ENCODE data around the gene GUK1.

GUK1 gene

DNA sequence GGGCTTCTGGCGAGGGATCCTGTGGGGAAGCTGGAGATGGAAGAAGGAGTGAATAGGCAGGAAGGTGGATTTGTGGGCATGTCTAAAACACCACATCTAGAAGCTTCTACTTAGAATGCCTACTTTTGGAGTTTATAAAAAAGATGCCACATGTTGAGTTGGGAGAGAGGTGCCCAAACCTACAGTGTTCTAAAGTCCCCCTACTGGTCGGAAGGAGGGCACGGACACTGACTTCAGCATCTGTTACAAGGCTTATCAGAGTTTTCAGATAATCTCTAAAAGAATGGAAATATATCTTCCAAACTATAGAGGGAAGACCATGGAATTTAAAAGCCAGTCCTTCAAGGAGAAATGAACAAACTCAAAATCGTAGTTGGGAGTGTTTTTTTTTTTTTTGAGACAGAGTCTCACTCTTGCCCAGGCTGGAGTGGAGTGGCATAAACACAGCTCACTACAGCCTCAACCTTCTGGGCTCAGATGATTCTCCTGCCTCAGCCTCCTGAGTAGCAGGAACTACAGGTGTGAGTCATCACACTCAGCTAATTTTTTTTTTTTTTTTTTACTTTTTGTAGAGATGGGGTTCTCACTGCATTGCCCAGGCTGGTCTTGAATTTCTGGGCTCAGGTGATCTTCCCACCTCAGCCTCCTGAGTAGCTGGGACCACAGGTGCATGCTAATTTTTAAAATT lies 40.3 kb downstream of the GUK1 start:
- H3K4me3 ChIP-seq (ENCODE audit: low read depth, low read length): no peak overlapping the region
- TF ChIP-seq, protein P1, sequence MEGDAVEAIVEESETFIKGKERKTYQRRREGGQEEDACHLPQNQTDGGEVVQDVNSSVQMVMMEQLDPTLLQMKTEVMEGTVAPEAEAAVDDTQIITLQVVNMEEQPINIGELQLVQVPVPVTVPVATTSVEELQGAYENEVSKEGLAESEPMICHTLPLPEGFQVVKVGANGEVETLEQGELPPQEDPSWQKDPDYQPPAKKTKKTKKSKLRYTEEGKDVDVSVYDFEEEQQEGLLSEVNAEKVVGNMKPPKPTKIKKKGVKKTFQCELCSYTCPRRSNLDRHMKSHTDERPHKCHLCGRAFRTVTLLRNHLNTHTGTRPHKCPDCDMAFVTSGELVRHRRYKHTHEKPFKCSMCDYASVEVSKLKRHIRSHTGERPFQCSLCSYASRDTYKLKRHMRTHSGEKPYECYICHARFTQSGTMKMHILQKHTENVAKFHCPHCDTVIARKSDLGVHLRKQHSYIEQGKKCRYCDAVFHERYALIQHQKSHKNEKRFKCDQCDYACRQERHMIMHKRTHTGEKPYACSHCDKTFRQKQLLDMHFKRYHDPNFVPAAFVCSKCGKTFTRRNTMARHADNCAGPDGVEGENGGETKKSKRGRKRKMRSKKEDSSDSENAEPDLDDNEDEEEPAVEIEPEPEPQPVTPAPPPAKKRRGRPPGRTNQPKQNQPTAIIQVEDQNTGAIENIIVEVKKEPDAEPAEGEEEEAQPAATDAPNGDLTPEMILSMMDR (IDR thresholded peaks at IDR 0.05; ENCODE audit: low read depth, low read length): peak; percentile 59
- TF ChIP-seq POLR2A (IDR thresholded peaks at IDR 0.05; ENCODE audit: extremely low read depth, insufficient read length): no peak
- TF ChIP-seq, protein P2, sequence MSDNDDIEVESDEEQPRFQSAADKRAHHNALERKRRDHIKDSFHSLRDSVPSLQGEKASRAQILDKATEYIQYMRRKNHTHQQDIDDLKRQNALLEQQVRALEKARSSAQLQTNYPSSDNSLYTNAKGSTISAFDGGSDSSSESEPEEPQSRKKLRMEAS (IDR thresholded peaks at IDR 0.05; ENCODE audit: low read depth, low read length): no peak
- DNase-seq (ENCODE audit: low read depth): peak; percentile 19

DNA sequence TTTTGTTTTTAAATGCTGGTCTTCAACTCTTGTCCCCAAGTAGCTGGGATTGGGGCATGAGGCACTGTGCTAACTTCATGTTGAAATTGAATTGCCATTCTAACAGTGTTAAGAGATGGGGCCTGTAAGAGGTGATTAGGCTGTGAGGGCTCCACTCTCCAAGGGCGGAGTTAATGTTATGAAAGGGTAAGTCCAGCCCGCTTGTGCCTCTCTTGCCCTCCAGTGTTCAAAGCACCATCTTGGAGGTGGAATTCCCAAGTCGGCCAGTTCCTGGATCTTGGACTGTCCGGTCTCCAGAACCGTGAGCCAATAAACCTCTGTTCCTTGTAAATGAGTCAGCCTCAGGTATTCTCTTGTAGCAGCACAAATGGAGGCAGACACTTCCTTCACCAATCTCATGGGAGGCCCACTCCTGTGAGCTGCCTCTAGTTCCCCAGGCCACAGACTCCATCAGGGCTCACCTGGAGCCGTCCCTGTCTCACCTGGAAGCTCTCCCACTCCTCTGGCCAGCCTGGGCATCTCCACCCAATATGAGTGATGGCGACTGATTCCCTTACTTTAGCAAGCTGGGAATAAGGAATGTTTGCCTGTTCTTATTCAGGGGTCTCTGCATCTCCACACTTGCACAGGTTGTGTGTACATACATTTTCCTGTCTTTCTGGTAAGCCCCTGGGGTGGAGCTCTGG lies 41.0 kb downstream of the GUK1 start:
- TF ChIP-seq POLR2A (IDR thresholded peaks at IDR 0.05; ENCODE audit: extremely low read depth, insufficient read length): no peak
- TF ChIP-seq, protein P2 (IDR thresholded peaks at IDR 0.05; ENCODE audit: low read depth, low read length): no peak
- TF ChIP-seq, protein P1 (IDR thresholded peaks at IDR 0.05; ENCODE audit: low read depth, low read length): no peak
- DNase-seq (ENCODE audit: low read depth): no peak
- H3K4me3 ChIP-seq (ENCODE audit: low read depth, low read length): no peak overlapping the region

DNA sequence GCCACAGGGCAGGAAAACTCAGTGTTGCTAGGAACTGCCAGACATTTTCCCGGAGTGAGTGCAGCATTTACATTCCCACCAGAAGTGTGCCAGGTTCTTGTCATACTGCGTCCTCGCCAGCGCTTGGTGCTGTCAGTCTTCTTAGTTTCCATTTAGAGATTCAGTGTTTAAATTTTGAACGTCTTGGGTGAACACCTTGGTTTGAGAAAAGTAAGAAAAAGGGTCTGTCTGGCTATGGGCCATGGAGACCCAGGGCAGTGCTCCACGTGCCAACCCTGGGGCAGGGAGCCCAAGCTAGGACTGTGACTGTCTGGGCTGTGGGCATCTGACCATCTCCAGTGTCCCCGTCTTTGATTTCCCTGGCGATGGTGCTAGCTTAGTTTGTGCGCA lies 41.6 kb downstream of the GUK1 start:
- TF ChIP-seq, protein P2 (IDR thresholded peaks at IDR 0.05; ENCODE audit: low read depth, low read length): no peak
- TF ChIP-seq, protein P1 (IDR thresholded peaks at IDR 0.05; ENCODE audit: low read depth, low read length): no peak
- TF ChIP-seq POLR2A (IDR thresholded peaks at IDR 0.05; ENCODE audit: extremely low read depth, insufficient read length) (no peak), MYC (IDR thresholded peaks at IDR 0.05; ENCODE audit: low read depth, low read length) (no peak)
- no peak for DNase-seq (ENCODE audit: low read depth)
- H3K4me3 ChIP-seq (ENCODE audit: low read depth, low read length): no peak overlapping the region

DNA sequence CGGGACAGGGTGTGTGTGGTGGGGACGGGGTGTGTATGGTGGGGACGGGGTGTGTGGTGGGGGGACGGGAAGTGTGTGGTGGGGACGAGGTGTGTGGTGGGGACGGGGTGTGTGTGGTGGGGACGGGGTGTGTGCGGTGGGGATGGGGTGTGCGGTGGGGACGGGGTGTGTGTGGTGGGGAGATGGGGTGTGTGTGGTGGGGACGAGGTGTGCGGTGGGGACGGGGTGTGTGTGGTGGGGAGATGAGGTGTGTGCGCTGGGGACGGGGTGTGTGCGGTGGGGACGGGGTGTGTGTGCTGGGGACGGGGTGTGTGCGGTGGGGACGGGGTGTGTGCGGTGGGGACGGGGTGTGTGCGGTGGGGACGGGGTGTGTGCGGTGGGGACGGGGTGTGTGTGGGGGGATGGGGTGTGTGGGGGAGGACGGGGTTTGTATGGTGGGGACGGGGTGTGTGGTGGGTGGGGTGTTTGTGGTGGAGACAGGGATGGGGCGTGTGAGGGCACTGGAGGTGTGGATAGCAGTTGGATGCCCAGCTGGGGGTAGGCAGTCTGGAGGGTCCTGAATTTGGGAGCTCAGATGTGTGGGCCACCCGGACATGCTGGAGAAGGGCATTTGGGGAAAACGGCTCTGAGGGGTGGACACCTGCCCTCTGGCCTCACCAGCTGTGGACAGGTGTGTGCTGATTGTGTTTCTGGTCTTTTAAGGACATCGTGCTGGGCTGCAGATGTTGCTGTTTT lies 42.4 kb downstream of the GUK1 start:
- no peak overlapping the region for H3K4me3 ChIP-seq (ENCODE audit: low read depth, low read length)
- TF ChIP-seq, protein P1 (IDR thresholded peaks at IDR 0.05; ENCODE audit: low read depth, low read length): no peak
- TF ChIP-seq POLR2A (IDR thresholded peaks at IDR 0.05; ENCODE audit: extremely low read depth, insufficient read length) (no peak), MYC (IDR thresholded peaks at IDR 0.05; ENCODE audit: low read depth, low read length) (no peak)
- TF ChIP-seq, protein P2 (IDR thresholded peaks at IDR 0.05; ENCODE audit: low read depth, low read length): no peak
- no peak for DNase-seq (ENCODE audit: low read depth)

DNA sequence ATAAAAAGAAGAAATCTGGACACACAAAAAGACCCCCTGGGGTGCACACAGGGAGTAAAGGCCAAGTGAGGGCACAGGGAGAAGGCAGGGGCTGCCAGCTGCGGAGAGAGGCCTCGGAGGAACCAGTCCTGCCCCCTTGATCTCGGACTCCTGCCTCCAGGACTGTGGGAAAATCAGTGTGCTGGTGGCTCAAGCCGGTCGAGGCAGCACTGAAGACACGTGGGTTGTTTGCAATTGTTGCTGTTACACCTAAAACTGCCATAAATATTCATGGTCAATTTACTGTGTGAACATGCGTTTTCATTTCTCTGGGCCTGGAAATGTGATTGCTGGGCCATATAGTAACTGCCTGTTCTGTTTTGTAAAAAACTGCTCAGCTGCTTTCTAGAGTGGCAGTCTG lies 44.1 kb downstream of the GUK1 start:
- TF ChIP-seq, protein P1 (IDR thresholded peaks at IDR 0.05; ENCODE audit: low read depth, low read length): no peak
- TF ChIP-seq, protein P2 (IDR thresholded peaks at IDR 0.05; ENCODE audit: low read depth, low read length): no peak
- no peak for TF ChIP-seq POLR2A (IDR thresholded peaks at IDR 0.05; ENCODE audit: extremely low read depth, insufficient read length)
- no peak for DNase-seq (ENCODE audit: low read depth)
- H3K4me3 ChIP-seq (ENCODE audit: low read depth, low read length): no peak overlapping the region
